Measurements from ENCODE around the gene RAPGEF1. TPM values are rescaled to one million over a fixed set of nuclear protein-coding genes. Genes with fewer than 3 reads are reported as not detected.
A peak's percentile ranks its signal among the peaks of the same experiment; 100 is the strongest.
"Not testable (repeated sequence)": the region's sequence is repeated elsewhere in the genome, so short reads cannot be mapped to it uniquely, and the experiment has no call there.

Gene RAPGEF1
- total RNA-seq, 1 experiment from 2014 or later = 47.1 TPM

DNA sequence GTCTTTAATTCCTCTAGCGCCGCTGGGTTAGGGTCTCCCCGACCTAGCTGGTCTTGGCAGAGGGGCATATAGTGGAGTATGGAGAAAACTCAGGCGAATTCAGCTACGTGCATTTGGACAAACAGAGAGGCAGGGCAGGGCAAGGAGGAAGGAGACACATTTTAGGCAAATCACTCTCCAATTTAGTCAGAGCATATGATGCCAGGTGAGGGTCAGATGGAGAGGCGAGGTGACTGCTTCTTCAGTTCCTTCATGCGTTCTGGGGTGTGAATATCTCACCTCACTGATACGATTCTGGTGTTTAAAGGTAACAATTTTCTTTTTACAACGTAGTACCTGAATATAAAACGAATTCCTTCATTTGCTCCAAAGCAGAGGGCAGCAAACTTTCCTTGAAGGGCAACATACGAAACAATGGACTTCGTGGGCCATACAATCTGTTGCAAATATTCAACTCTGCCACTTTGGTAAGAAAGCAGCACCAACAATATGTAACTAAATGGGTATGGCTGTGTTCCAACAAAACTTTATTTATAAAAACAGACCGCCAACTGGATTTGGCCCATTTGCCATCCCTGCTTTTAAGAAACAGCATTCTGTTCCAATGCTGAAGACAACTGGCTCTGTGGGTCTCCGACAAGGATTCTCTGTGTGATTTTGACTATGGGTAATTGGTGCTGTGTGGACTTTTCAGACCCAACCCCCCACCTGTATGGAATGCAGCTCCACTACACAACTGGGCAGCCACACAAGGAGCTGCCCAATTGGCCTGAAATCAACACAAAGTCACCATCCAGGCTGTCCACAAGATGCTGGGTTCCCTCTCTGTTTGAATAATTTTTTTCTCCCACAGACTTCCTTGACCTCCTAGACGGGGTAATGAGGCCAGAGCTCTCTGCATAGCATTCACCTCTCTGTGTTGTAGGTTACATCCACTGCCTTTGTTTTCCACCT is 53.8 kb downstream of the RAPGEF1 start:
- no peak for DNase-seq
- Histone ChIP-seq H3K4me3 (ENCODE audit: insufficient read depth, low read depth, low read length) (no peak overlapping the region), H3K27me3 (ENCODE audit: control insufficient read depth, insufficient read depth, low read length) (no peaks in the 10 kb centered on the region), H3K36me3 (replicated peaks; ENCODE audit: control insufficient read depth, insufficient read depth, low read length) (no peaks in the 10 kb centered on the region; the same call in 1 of the 2 replicates)

DNA sequence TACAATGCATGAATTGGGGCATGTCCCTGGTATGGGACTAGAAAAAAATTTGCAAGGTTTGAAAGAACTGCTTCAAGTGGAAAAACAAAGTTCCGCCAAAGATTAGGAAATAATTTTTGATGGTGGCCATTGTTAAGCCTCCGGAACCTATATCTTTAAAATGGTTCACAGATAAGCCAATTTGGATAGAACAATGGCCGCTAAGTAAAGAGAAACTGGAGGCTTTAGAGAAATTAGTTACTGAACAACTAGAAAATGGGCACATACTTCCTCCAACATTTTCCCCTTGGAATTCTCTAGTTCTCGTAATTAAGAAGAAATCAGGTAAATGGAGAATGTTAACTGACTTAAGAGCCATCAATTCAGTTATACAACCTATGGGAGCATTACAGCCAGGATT is 56.8 kb downstream of the RAPGEF1 start:
- not testable (repeated sequence) for H3K36me3 ChIP-seq (replicated peaks; ENCODE audit: control insufficient read depth, insufficient read depth, low read length); H3K4me3 ChIP-seq (ENCODE audit: insufficient read depth, low read depth, low read length); DNase-seq; H3K27me3 ChIP-seq (ENCODE audit: control insufficient read depth, insufficient read depth, low read length)

DNA sequence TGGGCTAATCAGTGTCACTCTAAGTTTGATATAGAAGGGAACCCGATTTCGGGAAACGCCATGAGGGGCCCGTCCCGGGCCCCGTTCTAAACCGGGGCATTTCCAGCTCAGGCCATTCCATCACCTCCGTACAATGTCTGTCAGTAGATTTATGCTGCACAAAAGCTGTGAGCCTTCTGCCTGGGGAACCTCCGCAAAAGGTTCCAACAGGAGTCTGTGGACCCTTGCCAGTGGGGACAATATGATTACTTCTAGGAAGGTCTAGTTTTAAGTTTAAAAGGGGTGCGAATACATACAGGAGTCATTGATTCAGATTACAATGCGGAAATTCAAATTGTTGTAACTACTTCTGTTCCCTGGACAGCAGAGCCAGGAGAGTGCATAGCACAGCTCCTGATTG is 57.6 kb downstream of the RAPGEF1 start:
- no peak for DNase-seq
- H3K4me3 ChIP-seq (ENCODE audit: insufficient read depth, low read depth, low read length) = no peak overlapping the region
- no peaks in the 10 kb centered on the region for H3K27me3 ChIP-seq (ENCODE audit: control insufficient read depth, insufficient read depth, low read length)
- no peaks in the 10 kb centered on the region; the same call in 1 of the 2 replicates for H3K36me3 ChIP-seq (replicated peaks; ENCODE audit: control insufficient read depth, insufficient read depth, low read length)

DNA sequence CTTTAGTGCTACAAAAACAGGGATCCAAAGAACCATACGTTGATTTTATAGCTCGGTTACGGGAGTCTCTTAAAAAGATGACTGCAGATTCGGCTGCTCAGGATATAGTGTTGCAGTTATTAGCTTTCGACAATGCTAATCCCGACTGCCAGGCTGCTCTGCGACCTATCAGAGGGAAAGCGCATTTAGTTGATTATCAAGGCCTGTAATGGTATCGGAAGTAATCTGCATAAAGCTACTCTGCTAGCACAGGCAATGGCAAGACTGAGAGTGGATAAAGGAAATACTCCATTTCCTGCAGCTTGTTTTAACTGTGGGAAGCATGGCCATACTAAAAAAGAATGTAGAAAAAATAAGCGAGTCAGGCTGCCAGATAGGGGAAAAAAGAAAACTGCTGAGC is 58.0 kb downstream of the RAPGEF1 start:
- not testable (repeated sequence) for H3K27me3 ChIP-seq (ENCODE audit: control insufficient read depth, insufficient read depth, low read length); DNase-seq; H3K36me3 ChIP-seq (replicated peaks; ENCODE audit: control insufficient read depth, insufficient read depth, low read length); H3K4me3 ChIP-seq (ENCODE audit: insufficient read depth, low read depth, low read length)

DNA sequence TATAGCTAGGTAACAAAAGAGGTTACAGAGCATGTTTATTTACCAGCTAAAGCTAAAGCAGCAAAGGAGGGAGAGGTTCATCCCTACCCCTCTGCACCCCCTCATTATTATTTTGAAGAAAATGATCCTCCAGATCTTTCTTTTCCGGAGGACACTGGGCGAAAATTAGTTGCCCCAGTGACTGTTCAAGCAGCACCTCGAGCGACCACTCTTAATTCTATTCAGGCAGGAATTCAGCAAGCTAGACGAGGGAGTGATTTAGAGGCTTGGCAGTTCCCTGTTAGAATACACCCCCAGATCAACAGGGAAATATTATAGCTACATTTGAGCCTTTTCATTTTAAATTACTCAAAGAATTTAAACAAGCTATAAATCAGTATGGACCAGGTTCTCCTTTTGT is 58.8 kb downstream of the RAPGEF1 start:
- H3K4me3 ChIP-seq (ENCODE audit: insufficient read depth, low read depth, low read length); H3K36me3 ChIP-seq (replicated peaks; ENCODE audit: control insufficient read depth, insufficient read depth, low read length); H3K27me3 ChIP-seq (ENCODE audit: control insufficient read depth, insufficient read depth, low read length); DNase-seq: not testable (repeated sequence)

DNA sequence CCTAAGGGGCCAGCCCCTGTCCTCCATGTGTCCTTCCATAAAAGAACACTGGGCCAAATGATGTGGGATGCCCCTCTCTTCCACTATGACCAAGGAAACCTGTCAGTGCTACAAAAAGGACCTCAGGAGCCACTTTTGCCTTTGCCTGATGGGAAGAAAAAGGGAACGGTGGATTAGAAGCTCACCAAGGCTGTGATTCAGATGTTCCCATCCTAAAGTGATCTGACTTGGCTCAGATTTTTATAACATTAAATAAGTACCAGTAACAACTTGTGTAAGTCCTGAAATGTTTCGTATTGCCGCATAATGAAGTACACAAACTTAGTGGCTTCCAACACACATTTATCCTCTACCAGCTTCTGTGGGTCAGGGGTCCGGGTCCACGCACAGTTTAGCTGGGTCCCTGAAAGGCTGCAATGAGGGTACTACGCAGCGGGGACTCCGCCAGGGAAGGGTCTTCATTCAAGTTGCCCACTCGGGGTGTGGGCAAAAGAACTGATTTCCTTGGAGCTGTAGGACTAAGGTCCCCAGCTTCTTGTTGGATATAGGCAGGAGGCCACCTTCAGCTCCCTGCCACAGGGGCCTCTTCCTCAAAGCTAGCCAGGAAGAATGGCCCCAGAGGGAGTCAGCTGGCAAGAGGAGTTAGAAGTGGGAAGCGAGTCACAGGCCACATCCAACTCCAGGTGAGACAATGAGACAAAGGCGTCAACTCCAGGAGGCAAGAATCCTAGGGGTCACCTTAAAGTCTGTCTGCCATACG is 60.4 kb downstream of the RAPGEF1 start:
- no peak for DNase-seq
- Histone ChIP-seq H3K27me3 (ENCODE audit: control insufficient read depth, insufficient read depth, low read length) (no peaks in the 10 kb centered on the region), H3K4me3 (ENCODE audit: insufficient read depth, low read depth, low read length) (no peak overlapping the region), H3K36me3 (replicated peaks; ENCODE audit: control insufficient read depth, insufficient read depth, low read length) (no peaks in the 10 kb centered on the region)

DNA sequence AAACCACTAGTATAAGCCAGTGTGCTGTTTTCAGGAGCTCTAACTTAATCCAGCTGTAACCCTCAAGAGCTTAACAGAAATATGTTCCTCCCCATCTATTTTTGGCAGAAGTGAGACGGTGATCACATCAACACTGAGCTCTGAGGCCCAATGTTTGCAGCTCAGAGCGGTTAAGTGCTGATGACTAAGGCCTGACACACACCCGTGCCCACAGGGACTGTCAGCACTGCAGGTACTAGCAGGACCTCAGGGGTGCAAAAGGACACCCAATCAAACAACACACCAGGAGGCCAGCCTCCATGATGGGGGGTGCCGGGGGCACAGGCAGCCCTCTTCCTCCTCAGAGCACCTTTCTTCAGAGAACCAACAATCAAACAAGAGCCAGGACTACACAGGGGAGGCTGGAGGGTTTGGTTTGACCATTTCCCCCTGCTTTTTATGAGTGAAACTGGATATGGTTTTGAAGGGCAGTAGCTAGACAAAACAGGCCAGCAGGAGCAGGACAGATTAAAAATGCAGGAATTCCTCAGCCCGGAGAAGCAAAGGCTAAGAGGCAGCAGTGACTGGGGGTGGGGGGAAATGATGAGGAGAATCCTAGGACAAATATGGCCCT is 61.3 kb downstream of the RAPGEF1 start:
- Histone ChIP-seq H3K27me3 (ENCODE audit: control insufficient read depth, insufficient read depth, low read length) (no peaks in the 10 kb centered on the region), H3K4me3 (ENCODE audit: insufficient read depth, low read depth, low read length) (no peak overlapping the region), H3K36me3 (replicated peaks; ENCODE audit: control insufficient read depth, insufficient read depth, low read length) (no peaks in the 10 kb centered on the region)
- peak; percentile 57 for DNase-seq

DNA sequence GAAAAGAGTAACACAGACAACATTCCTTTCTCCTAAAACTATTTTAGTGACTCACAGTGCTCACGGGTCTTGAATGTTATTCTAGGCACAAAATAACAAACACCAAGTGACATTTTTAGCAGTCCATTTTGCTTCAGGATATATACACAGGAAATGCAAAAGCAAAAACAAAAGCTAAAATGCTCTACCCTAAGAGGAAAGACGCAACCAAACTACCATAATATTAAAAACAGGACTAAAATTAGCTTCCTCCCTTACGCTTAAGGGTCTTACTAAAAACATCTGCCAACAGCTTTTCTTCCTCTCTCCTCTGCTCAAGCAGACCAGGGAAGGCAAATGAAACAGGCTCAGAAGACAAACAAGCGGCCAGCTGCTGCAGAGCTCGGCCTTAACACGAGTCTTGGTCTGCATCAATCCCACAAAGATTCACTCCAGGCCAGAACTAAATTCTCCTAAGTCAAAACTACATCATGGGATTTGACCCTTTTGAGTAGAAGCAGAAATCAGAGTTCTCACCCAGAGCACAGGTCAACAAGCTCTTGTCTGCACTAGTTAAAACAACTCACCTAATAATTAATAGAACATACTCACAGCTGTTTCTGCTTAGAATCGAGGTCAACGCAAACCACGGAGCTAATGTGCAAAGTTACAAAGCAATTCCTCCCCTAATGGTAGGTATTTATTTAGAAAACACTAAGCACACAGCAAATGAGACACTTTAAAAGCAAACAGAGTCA is 62.3 kb downstream of the RAPGEF1 start:
- H3K4me3 ChIP-seq (ENCODE audit: insufficient read depth, low read depth, low read length) = no peak overlapping the region
- no peaks in the 10 kb centered on the region; the same call in 1 of the 2 replicates for H3K36me3 ChIP-seq (replicated peaks; ENCODE audit: control insufficient read depth, insufficient read depth, low read length)
- H3K27me3 ChIP-seq (ENCODE audit: control insufficient read depth, insufficient read depth, low read length) = no peaks in the 10 kb centered on the region
- no peak for DNase-seq

DNA sequence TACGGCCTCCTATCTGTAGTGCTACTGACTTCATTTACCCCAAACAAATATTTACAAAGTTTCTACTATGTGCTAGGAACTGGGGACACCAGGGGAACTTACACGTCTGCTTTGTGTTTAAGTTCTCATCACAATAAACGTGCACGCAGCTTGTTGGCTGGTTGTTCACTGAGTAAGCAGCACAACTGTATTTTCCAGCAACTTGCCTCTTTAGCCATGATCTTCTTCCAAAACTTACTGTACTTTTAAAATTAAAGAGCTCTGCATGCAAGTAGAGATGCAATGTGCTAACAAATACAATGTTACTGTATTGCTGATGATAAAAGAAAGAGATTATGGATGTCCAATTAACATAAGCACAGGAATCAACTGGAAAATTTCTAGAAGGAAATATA is 62.8 kb downstream of the RAPGEF1 start:
- H3K4me3 ChIP-seq (ENCODE audit: insufficient read depth, low read depth, low read length) = no peak overlapping the region
- no peaks in the 10 kb centered on the region for H3K27me3 ChIP-seq (ENCODE audit: control insufficient read depth, insufficient read depth, low read length)
- no peaks in the 10 kb centered on the region; the same call in 1 of the 2 replicates for H3K36me3 ChIP-seq (replicated peaks; ENCODE audit: control insufficient read depth, insufficient read depth, low read length)
- DNase-seq = no peak

DNA sequence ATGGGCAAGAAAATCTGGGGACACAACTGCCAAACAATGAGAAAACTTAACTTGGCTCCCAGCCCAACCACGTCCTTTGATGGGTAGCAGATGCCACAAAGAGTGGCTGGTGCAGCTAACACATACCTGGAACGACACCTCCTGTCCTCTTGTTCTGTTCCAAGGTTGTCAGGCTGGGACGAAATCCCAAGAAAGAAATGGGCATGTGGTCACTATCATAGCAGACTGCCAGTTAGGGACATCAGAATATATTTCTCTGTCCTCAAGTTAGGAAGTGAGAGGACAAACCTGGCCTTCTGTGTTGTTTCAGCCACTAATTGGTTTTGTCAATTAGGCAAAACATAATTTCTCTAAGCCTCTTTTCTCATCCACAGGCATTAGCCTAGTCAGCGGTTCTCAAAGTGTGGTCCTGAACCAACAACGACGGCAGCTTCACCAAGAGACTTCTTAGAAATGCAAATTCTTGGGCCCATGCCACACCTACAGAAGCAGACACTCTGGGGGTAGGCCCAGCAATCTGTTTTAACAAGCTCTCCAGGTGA is 63.4 kb downstream of the RAPGEF1 start:
- no peaks in the 10 kb centered on the region for H3K27me3 ChIP-seq (ENCODE audit: control insufficient read depth, insufficient read depth, low read length)
- no peak for DNase-seq
- H3K36me3 ChIP-seq (replicated peaks; ENCODE audit: control insufficient read depth, insufficient read depth, low read length) = no peaks in the 10 kb centered on the region; the same call in 1 of the 2 replicates
- H3K4me3 ChIP-seq (ENCODE audit: insufficient read depth, low read depth, low read length) = no peak overlapping the region

DNA sequence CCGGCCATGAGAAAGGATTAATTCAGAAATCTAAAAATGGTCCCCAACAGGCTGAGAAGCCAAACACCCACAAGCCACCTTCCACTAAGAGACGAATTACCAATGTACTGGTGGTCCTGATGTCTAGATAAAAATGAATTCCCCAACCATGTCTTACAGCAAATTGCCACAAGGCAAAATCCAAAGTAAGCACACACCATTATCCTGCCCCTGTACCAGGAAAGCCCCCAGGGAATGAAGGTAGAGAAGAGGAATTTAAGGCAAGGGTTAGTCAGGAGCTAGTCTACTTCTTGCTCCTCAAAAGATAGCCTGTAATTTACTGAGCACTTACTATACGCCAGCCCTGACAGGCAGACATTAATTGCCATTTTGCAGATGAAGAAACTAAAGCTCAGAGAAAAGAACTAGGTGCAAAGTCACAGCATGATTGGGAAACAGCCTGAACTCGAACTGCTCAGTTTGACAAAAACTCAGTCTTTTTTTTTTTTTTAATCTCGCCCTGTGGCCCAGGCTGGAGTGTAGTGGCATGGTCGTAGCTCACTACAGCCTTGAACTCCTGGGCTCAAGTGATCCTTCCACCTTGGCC is 64.3 kb downstream of the RAPGEF1 start:
- H3K4me3 ChIP-seq (ENCODE audit: insufficient read depth, low read depth, low read length) = no peak overlapping the region
- H3K27me3 ChIP-seq (ENCODE audit: control insufficient read depth, insufficient read depth, low read length) = no peaks in the 10 kb centered on the region
- DNase-seq = no peak
- H3K36me3 ChIP-seq (replicated peaks; ENCODE audit: control insufficient read depth, insufficient read depth, low read length) = no peaks in the 10 kb centered on the region; the same call in 1 of the 2 replicates

DNA sequence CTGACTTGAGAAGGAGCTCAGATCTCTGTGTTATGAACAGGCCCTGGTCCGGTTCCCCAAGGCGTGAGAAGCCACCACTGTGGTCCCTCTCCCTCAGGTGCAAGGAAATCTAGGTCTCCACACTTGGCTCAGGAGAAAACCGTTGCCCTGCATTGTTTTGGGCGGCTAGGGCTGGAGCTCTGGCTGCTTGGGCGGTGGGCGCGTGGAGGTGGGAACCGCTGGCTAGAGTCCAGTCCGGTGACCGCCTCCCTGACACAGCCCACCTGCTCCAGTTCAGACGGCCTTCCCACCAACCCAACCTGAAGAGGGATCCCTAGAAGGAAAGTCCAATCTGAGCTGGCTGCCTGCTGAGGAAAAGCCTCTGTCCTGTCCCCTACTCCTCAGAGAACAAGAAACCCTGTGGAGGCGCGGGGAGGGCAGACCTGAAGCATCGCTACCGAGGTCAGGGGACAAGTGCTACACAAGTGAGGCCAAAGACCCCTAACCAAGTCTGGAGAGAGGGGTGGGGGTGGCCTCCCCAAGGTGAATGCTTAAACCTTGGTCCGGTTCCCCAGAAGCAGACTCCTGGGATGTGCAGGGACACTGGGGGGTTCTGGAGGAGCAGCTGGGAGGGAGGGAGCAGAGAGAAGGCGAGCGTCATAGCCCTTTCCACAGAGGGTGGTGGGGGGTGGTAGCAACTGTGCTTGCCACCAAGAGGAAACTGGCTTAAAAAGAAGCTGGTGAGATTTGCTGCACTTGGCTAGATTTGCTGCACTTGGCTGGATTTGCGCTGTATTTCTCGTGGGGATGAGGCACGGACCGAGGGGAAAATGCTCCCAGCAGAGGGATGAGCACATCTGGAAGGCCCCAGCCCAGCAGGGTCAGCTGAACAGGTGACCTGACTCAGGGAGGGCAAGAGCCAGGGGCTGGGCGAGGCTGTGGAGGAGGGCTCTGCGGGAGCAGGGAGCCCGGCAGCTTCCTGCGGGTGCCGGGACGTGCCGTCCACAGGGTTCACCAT is 65.2 kb downstream of the RAPGEF1 start:
- H3K4me3 ChIP-seq (ENCODE audit: insufficient read depth, low read depth, low read length) = no peak overlapping the region
- DNase-seq = peak; percentile 63
- H3K27me3 ChIP-seq (ENCODE audit: control insufficient read depth, insufficient read depth, low read length) = no peaks in the 10 kb centered on the region
- H3K36me3 ChIP-seq (replicated peaks; ENCODE audit: control insufficient read depth, insufficient read depth, low read length) = no peaks in the 10 kb centered on the region; the same call in 1 of the 2 replicates

DNA sequence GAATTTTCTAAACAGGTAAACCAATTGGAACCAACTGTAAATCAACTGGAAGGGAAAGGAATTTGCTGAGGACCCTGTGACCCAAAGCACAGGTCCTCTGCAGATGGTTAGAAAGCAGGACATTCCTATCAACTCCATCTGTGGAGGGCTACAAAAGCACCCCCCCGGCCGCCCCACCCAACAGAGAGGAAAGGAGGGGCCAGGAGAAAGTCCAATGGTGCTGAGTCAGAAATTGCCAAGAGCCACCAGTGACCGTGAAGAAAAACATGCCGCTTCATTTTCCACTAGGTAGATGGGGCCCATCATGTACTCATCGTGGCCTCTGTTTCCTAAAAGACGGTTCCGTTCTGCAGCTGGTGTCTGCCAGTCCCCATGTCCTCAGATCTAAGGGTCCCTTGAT is 66.3 kb downstream of the RAPGEF1 start:
- Histone ChIP-seq H3K4me3 (ENCODE audit: insufficient read depth, low read depth, low read length) (no peak overlapping the region), H3K27me3 (ENCODE audit: control insufficient read depth, insufficient read depth, low read length) (no peaks in the 10 kb centered on the region), H3K36me3 (replicated peaks; ENCODE audit: control insufficient read depth, insufficient read depth, low read length) (no peaks in the 10 kb centered on the region; the same call in 1 of the 2 replicates)
- no peak for DNase-seq

Data from H7 (cell line).